ENCODE results near the gene FAM219A.

Gene FAM219A

DNA sequence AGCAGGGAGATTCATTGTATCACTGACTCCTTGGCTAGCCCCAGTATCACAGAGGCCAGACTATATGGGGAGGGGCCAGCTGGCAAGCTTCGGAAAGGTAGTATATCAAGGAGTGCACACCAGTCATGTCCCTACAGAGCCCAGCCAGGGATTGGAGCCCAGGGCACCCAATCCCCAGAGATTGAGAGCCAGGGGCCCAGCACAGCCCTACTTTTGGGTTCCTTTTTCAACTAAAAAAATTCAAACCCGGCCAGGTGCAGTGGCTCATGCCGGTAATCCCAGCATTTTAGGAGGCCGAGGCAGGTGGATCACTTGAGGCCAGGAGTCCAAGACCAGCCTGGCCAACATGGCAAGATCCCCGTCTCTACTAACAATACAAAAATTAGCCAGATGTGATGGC is 76.3 kb downstream of the FAM219A start:
- DNase-seq (ENCODE audit: low read depth), result no peak
- no peak overlapping the region for H3K4me3 ChIP-seq (ENCODE audit: control insufficient read depth, low read depth, low read length)
- TF ChIP-seq, protein P1, sequence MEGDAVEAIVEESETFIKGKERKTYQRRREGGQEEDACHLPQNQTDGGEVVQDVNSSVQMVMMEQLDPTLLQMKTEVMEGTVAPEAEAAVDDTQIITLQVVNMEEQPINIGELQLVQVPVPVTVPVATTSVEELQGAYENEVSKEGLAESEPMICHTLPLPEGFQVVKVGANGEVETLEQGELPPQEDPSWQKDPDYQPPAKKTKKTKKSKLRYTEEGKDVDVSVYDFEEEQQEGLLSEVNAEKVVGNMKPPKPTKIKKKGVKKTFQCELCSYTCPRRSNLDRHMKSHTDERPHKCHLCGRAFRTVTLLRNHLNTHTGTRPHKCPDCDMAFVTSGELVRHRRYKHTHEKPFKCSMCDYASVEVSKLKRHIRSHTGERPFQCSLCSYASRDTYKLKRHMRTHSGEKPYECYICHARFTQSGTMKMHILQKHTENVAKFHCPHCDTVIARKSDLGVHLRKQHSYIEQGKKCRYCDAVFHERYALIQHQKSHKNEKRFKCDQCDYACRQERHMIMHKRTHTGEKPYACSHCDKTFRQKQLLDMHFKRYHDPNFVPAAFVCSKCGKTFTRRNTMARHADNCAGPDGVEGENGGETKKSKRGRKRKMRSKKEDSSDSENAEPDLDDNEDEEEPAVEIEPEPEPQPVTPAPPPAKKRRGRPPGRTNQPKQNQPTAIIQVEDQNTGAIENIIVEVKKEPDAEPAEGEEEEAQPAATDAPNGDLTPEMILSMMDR (conservative IDR thresholded peaks at IDR 0.05; ENCODE audit: control insufficient read depth, insufficient read depth, low read depth, low read length), result no peak

DNA sequence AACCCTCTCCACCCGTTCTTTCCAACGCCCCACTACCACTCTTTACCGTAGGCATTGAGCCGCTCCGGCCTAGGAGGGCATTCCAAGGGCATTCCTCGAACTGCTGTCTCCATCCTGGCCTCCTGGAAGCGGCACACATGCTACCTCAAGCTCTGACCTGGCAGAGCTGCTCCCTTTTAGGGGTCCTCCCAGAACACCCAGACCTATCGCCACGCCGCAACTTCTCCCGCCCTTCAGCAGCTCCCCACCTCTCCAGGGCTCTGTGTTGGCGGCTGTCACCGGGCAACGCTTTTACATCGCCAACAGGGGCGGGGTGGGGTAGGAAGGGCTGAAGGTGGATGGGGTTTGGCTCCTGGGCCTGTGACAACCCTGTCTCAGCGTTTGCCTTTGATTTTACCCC is 77.0 kb downstream of the FAM219A start:
- no peak for DNase-seq (ENCODE audit: low read depth)
- TF ChIP-seq, protein P1 (conservative IDR thresholded peaks at IDR 0.05; ENCODE audit: control insufficient read depth, insufficient read depth, low read depth, low read length), result no peak
- peak overlapping the region; percentile 52 for H3K4me3 ChIP-seq (ENCODE audit: control insufficient read depth, low read depth, low read length)

DNA sequence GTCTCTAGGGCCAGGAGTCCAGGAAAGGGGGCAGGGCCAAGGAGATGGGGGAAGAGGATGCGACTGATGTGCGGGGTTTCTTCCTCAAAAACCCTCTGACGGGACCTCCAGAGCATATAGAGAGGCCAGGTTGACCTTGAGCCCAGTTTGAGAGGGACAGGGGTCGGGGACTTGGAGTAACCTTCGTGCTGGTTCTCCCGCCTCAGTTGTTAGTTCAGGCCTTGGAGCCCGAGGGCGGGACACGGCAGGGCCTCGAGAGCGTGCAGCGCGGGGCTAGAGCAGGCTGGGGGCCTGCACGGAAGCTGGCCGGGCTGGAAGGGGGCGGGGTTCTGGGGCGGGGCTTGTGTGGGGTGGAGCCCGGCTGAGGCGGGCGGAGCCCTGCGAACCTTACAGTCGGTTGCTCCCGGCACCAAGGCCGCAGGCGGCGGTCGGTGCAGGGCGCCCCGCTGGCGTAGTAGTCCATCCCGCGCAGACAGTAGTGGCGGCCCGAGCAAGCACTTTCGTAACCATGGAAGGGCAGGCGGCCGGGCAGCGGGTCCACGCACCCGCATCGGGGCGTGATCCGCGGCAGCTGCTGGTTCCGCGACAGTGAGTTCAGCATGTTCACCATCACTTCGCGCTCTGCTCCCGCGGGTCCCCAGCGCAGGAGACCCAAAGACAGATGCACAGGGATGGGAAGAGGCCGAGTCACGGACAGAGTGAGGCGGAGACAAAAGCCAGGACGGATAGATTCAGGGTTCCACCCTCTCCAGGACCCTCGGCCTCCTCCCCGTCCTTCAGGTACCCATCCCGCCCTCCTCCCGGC is 77.7 kb downstream of the FAM219A start:
- peak; percentile 59 for DNase-seq (ENCODE audit: low read depth)
- TF ChIP-seq, protein P1 (conservative IDR thresholded peaks at IDR 0.05; ENCODE audit: control insufficient read depth, insufficient read depth, low read depth, low read length), result no peak
- H3K4me3 ChIP-seq (ENCODE audit: control insufficient read depth, low read depth, low read length), result peak overlapping the region; percentile 52

DNA sequence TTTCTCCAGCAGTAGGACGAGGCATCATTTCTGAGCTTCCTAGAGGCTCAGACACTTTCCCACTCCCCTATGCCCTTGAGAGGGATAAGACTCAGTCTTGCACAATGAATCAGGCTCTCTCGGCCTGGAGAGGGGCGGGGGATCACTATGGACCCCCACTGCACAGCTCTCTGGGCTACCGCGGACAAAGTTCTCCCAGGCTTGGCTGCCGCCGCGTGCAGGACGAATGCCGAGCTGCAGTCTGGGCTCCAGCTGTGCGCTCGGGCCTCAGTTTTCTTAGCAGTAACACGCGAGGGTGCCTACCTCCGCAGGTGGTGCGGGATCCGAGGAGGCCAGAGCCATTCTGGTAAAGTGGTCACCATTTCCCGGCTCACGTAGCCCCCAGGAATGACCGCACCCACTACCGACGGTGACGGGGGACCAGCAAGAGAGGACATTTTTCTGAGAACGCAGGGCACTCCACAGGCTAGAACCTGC is 78.3 kb downstream of the FAM219A start:
- H3K4me3 ChIP-seq (ENCODE audit: control insufficient read depth, low read depth, low read length), result peak overlapping the region; percentile 10
- DNase-seq (ENCODE audit: low read depth), result no peak

DNA sequence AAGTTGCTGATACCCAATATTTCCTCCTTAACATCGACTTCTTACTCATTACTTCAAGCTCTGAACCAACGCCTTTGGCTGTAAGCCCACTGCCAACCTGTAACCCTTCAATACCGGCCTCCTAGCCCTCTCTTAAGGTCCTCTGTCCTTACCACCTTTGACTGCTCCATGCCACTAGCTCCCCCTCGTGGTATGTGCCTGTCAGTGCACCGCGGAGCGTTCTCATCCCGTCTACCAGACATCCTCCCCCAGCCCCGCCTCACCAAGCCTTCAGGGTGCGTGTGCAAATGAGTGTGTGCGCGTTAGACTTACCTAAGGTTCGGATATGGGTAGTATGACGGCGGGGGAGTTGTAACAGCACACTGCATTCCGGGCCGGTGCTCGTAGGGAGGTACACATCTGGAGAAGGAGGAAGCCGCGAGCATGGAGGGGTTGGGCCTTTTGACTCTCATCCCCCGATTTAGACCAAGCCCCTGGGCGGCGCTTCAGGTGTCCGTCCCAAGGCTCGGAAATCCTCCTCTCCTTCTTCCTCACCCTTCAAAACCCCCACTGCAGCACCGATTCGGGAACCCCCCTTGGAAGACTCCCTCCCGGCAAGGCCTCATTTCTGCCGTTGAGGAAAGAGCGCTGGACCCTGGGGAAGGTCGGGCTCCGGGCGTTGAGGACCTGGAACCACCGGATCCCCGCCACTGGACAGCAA is 78.9 kb downstream of the FAM219A start:
- TF ChIP-seq, protein P1 (conservative IDR thresholded peaks at IDR 0.05; ENCODE audit: control insufficient read depth, insufficient read depth, low read depth, low read length), result peak; percentile 99
- H3K4me3 ChIP-seq (ENCODE audit: control insufficient read depth, low read depth, low read length), result peak overlapping the region; percentile 49
- peak; percentile 82 for DNase-seq (ENCODE audit: low read depth)

More for the DNA sequence above, 78.3 kb downstream of the FAM219A start:
- TF ChIP-seq, protein P1 (conservative IDR thresholded peaks at IDR 0.05; ENCODE audit: control insufficient read depth, insufficient read depth, low read depth, low read length), result no peak

DNA sequence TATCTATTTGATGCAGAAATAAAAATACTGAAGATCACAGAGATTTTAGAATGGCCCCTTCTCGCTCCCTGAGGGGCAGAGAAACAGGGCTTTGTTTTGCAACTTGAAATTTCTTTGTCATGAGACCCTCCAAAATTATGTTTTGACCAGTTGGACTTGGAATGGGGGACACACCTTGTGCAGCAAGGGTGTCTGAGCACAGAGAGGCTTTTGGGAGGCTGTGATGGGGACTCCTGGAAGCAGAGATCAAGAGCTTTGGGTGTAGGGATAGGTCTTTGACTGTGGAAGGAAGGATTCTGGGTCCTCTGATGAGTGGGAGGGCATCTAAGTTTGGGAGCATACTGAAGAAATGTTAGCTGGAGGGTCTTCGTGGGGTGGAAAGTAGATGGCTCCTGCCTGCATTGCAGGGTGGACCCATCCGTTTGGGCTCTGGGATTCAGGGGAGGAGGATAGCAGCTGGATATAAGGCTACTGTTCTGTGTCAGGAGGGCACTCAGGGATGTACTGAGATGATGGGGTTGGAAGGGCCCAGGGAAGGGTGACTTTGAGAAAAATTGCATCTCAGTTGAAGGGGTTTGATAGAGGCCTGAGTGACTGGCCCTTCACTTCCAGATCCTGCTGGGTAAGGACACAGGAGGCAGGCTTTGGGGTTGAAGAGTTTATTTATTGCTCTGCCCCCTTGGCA is 79.9 kb downstream of the FAM219A start:
- DNase-seq (ENCODE audit: low read depth), result no peak
- no peak overlapping the region for H3K4me3 ChIP-seq (ENCODE audit: control insufficient read depth, low read depth, low read length)
- TF ChIP-seq, protein P1 (conservative IDR thresholded peaks at IDR 0.05; ENCODE audit: control insufficient read depth, insufficient read depth, low read depth, low read length), result no peak

All from fibroblast of mammary gland (primary cell).